Tibial nerve (tissue), 4 donors: ENCODE results near the gene AAMP.

ENCODE experiments used
- CTCF ChIP-seq, 5 experiments: fragments of 200-600 bp in 3 of 5; fragments of 450-650 bp in 2 of 5; sonication (generic) in 3 of 5; IDR thresholded peaks; one replicate each; pipeline ENCODE4 v1.5.1; 2016 to 2019; ENCODE audit warnings: antibody characterized with exemption in 5 of 5, mild to moderate bottlenecking in 3 of 5, moderate library complexity in 2 of 5
- EP300 ChIP-seq, 2 donors: sonication (generic); formaldehyde crosslinking; IDR thresholded peaks; one replicate each; pipeline ENCODE4 v1.6.1; 2017; ENCODE audit warnings: antibody characterized with exemption in 2 of 2, mild to moderate bottlenecking in 1 of 2
- POLR2A ChIP-seq, 2 donors: fragments of 450-650 bp; IDR thresholded peaks; one replicate each; pipeline ENCODE4 v1.6.1; 2017; ENCODE audit warnings: antibody characterized with exemption in 2 of 2, mild to moderate bottlenecking in 2 of 2, moderate library complexity in 2 of 2

DNA sequence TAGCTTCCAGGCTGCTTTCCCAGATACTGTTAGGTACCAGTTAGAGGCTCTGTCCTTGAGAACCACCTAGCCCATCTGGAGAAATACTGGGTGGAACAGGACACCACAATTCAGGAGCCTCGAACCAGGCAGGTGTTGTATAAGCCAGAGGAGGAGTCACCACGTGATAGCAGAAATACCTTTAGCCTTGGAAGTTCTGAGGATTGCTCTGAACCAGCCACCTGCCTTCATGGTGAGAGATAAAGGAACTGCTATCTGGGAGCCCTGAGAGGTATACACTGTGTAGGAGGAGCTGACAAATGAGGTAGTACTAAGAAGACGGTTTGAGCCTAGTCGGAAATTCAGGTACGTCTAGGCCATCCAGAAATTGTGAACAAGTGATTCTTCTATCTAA, 16.7 kb downstream of the AAMP start:
- no peak for TF ChIP-seq CTCF (IDR thresholded peaks at IDR 0.05)
- TF ChIP-seq POLR2A (IDR thresholded peaks at IDR 0.05): no peak
- TF ChIP-seq EP300 (IDR thresholded peaks at IDR 0.05): no peak
